Measurements from ENCODE around the gene LRRC18.

DNA sequence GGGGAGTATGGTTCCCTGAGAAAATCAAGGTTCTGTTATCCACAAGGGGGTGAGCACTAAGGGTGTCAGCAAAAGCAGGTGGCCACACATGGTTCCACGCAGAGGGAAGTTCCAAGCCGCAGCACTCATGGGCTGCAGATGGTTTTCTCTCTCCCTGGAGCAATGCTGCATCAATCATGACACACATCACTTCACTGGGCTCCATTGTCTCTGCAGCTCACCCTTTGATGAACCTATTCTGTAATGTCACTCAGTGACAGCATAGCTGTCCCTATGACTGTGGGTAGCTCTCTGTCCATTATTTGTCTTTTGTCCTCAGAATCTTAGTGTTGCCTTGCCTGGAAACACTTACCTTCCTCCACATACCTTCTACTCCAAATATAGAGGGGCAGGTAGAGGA, 34.8 kb downstream of the LRRC18 start:
- TF ChIP-seq CBX1 (IDR thresholded peaks at IDR 0.05; ENCODE audit: low read depth) (no peak), ZNF138 (CRISPR knock-in tag; IDR thresholded peaks at IDR 0.05; ENCODE audit: low read depth) (no peak), SRY (CRISPR knock-in tag; IDR thresholded peaks at IDR 0.05) (no peak), ZSCAN25 (CRISPR knock-in tag; IDR thresholded peaks at IDR 0.05) (no peak), KLF16 (CRISPR knock-in tag; IDR thresholded peaks at IDR 0.05) (no peak), TCF12 (IDR thresholded peaks at IDR 0.05) (no peak), TCF12 (CRISPR knock-in tag; IDR thresholded peaks at IDR 0.05) (no peak), EZH2 (conservative IDR thresholded peaks at IDR 0.05; ENCODE audit: low read depth, low read length) (no peak), ZNF607 (CRISPR knock-in tag; IDR thresholded peaks at IDR 0.05; ENCODE audit: borderline replicate concordance) (no peak), BRCA1 (CRISPR knock-in tag; IDR thresholded peaks at IDR 0.05) (no peak)
- TF ChIP-seq, protein P1, sequence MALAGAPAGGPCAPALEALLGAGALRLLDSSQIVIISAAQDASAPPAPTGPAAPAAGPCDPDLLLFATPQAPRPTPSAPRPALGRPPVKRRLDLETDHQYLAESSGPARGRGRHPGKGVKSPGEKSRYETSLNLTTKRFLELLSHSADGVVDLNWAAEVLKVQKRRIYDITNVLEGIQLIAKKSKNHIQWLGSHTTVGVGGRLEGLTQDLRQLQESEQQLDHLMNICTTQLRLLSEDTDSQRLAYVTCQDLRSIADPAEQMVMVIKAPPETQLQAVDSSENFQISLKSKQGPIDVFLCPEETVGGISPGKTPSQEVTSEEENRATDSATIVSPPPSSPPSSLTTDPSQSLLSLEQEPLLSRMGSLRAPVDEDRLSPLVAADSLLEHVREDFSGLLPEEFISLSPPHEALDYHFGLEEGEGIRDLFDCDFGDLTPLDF (CRISPR knock-in tag; IDR thresholded peaks at IDR 0.05): no peak
- TF ChIP-seq, protein P2, sequence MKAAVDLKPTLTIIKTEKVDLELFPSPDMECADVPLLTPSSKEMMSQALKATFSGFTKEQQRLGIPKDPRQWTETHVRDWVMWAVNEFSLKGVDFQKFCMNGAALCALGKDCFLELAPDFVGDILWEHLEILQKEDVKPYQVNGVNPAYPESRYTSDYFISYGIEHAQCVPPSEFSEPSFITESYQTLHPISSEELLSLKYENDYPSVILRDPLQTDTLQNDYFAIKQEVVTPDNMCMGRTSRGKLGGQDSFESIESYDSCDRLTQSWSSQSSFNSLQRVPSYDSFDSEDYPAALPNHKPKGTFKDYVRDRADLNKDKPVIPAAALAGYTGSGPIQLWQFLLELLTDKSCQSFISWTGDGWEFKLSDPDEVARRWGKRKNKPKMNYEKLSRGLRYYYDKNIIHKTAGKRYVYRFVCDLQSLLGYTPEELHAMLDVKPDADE (CRISPR knock-in tag; IDR thresholded peaks at IDR 0.05): no peak
- TF ChIP-seq, protein P3, sequence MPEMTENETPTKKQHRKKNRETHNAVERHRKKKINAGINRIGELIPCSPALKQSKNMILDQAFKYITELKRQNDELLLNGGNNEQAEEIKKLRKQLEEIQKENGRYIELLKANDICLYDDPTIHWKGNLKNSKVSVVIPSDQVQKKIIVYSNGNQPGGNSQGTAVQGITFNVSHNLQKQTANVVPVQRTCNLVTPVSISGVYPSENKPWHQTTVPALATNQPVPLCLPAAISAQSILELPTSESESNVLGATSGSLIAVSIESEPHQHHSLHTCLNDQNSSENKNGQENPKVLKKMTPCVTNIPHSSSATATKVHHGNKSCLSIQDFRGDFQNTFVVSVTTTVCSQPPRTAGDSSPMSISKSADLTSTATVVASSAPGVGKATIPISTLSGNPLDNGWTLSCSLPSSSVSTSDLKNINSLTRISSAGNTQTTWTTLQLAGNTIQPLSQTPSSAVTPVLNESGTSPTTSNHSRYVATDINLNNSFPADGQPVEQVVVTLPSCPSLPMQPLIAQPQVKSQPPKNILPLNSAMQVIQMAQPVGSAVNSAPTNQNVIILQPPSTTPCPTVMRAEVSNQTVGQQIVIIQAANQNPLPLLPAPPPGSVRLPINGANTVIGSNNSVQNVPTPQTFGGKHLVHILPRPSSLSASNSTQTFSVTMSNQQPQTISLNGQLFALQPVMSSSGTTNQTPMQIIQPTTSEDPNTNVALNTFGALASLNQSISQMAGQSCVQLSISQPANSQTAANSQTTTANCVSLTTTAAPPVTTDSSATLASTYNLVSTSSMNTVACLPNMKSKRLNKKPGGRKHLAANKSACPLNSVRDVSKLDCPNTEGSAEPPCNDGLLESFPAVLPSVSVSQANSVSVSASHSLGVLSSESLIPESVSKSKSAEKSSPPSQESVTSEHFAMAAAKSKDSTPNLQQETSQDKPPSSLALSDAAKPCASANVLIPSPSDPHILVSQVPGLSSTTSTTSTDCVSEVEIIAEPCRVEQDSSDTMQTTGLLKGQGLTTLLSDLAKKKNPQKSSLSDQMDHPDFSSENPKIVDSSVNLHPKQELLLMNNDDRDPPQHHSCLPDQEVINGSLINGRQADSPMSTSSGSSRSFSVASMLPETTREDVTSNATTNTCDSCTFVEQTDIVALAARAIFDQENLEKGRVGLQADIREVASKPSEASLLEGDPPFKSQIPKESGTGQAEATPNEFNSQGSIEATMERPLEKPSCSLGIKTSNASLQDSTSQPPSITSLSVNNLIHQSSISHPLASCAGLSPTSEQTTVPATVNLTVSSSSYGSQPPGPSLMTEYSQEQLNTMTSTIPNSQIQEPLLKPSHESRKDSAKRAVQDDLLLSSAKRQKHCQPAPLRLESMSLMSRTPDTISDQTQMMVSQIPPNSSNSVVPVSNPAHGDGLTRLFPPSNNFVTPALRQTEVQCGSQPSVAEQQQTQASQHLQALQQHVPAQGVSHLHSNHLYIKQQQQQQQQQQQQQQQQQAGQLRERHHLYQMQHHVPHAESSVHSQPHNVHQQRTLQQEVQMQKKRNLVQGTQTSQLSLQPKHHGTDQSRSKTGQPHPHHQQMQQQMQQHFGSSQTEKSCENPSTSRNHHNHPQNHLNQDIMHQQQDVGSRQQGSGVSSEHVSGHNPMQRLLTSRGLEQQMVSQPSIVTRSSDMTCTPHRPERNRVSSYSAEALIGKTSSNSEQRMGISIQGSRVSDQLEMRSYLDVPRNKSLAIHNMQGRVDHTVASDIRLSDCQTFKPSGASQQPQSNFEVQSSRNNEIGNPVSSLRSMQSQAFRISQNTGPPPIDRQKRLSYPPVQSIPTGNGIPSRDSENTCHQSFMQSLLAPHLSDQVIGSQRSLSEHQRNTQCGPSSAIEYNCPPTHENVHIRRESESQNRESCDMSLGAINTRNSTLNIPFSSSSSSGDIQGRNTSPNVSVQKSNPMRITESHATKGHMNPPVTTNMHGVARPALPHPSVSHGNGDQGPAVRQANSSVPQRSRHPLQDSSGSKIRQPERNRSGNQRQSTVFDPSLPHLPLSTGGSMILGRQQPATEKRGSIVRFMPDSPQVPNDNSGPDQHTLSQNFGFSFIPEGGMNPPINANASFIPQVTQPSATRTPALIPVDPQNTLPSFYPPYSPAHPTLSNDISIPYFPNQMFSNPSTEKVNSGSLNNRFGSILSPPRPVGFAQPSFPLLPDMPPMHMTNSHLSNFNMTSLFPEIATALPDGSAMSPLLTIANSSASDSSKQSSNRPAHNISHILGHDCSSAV (CRISPR knock-in tag; IDR thresholded peaks at IDR 0.05; ENCODE audit: borderline replicate concordance): no peak
- TF ChIP-seq, protein P4, sequence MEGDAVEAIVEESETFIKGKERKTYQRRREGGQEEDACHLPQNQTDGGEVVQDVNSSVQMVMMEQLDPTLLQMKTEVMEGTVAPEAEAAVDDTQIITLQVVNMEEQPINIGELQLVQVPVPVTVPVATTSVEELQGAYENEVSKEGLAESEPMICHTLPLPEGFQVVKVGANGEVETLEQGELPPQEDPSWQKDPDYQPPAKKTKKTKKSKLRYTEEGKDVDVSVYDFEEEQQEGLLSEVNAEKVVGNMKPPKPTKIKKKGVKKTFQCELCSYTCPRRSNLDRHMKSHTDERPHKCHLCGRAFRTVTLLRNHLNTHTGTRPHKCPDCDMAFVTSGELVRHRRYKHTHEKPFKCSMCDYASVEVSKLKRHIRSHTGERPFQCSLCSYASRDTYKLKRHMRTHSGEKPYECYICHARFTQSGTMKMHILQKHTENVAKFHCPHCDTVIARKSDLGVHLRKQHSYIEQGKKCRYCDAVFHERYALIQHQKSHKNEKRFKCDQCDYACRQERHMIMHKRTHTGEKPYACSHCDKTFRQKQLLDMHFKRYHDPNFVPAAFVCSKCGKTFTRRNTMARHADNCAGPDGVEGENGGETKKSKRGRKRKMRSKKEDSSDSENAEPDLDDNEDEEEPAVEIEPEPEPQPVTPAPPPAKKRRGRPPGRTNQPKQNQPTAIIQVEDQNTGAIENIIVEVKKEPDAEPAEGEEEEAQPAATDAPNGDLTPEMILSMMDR (CRISPR knock-in tag; IDR thresholded peaks at IDR 0.05): no peak
- TF ChIP-seq, protein P5, sequence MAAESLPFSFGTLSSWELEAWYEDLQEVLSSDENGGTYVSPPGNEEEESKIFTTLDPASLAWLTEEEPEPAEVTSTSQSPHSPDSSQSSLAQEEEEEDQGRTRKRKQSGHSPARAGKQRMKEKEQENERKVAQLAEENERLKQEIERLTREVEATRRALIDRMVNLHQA (CRISPR knock-in tag; IDR thresholded peaks at IDR 0.05): no peak
